ENCODE data around the gene SEBOX.

GRCh38 chr17:28394337-28395116 is 29.5 kb upstream of the SEBOX start:
- no peak for TF ChIP-seq CTCF (IDR thresholded peaks at IDR 0.05)
- no peak for TF ChIP-seq POLR2A (IDR thresholded peaks at IDR 0.05)
